GM21381 (cell line): ENCODE results near the gene LAMP2.
A peak's percentile ranks its signal among the peaks of the same experiment; 100 is the strongest.
"Not testable (repeated sequence)": the region's sequence is repeated elsewhere in the genome, so short reads cannot be mapped to it uniquely, and the experiment has no call there.

ENCODE experiments used
- ATAC-seq: cut with Tn5 transposase; IDR thresholded peaks from one replicate; pipeline ENCODE4 v1.9.1; 2021; ENCODE audit warnings: mild to moderate bottlenecking, moderate library complexity; ENCODE audit not compliant: unreplicated experiment

Gene LAMP2

GRCh38 chrX:120468825-120469525, at the start of gene LAMP2:
TSS of gene LAMP2 (minus strand) at chrX:120469296. CDS start at chrX:120469169, 127 bp downstream.
- peak; percentile 96 for ATAC-seq

- no peak for ATAC-seq
Observed at GRCh38 chrX:120517936-120518335, 48.8 kb upstream of the LAMP2 start.

GRCh38 chrX:120514236-120514635, 45.1 kb upstream of the LAMP2 start:
- ATAC-seq = no peak

GRCh38 chrX:120512627-120513026, 43.5 kb upstream of the LAMP2 start:
- no peak for ATAC-seq

- ATAC-seq = no peak
Observed at GRCh38 chrX:120512222-120512621, 43.1 kb upstream of the LAMP2 start.

GRCh38 chrX:120504569-120504968, 35.5 kb upstream of the LAMP2 start:
- no peak for ATAC-seq

GRCh38 chrX:120499301-120500072, 30.4 kb upstream of the LAMP2 start:
- no peak for ATAC-seq

- not testable (repeated sequence) for ATAC-seq
Observed at GRCh38 chrX:120490119-120490518, 21.0 kb upstream of the LAMP2 start.

- ATAC-seq = no peak
Observed at GRCh38 chrX:120486786-120487185, 17.7 kb upstream of the LAMP2 start.

- ATAC-seq = peak; percentile 87
Observed at GRCh38 chrX:120485638-120486520, 16.8 kb upstream of the LAMP2 start.

- ATAC-seq = no peak
Observed at GRCh38 chrX:120485315-120485637, 16.2 kb upstream of the LAMP2 start.

GRCh38 chrX:120477453-120477852, 8.4 kb upstream of the LAMP2 start:
- no peak for ATAC-seq

- no peak for ATAC-seq
Observed at GRCh38 chrX:120476714-120477113, 7.6 kb upstream of the LAMP2 start.

- not testable (repeated sequence) for ATAC-seq
Observed at GRCh38 chrX:120475447-120475846, 6.4 kb upstream of the LAMP2 start.

- no peak for ATAC-seq
Observed at GRCh38 chrX:120474085-120474484, 5.0 kb upstream of the LAMP2 start.

- peak; percentile 3 for ATAC-seq
Observed at GRCh38 chrX:120469657-120470056, 561 bp upstream of the LAMP2 start.

- no peak for ATAC-seq
Observed at GRCh38 chrX:120468479-120468824, 644 bp downstream of the LAMP2 start.

GRCh38 chrX:120468071-120468470, 1.0 kb downstream of the LAMP2 start:
- ATAC-seq = no peak

- ATAC-seq = no peak
Observed at GRCh38 chrX:120464411-120464810, 4.7 kb downstream of the LAMP2 start.

- ATAC-seq = no peak
Observed at GRCh38 chrX:120463241-120463640, 5.9 kb downstream of the LAMP2 start.

- ATAC-seq = no peak
Observed at GRCh38 chrX:120462370-120462769, 6.7 kb downstream of the LAMP2 start.

GRCh38 chrX:120459309-120459708, 9.8 kb downstream of the LAMP2 start:
- ATAC-seq = no peak
